ENCODE results near the gene MAN1A2. TPM values are rescaled to one million over a fixed set of nuclear protein-coding genes. Genes with fewer than 3 reads are reported as not detected.
A peak's percentile ranks its signal among the peaks of the same experiment; 100 is the strongest.
"Not testable (repeated sequence)": the region's sequence is repeated elsewhere in the genome, so short reads cannot be mapped to it uniquely, and the experiment has no call there.

The MAN1A2 gene
- total and polyA plus RNA-seq, 8 donors: 3.5 to 83.2 (median 17.0) TPM

- Histone ChIP-seq H3K27me3 (no peaks in the 10 kb centered on the region), H3K4me3 (no peak overlapping the region), H3K4me1 (no peaks in the 10 kb centered on the region), H3K27ac (no peak overlapping the region), H3K9me3 (no peaks in the 10 kb centered on the region), H3K36me3 (no peaks in the 10 kb centered on the region)
- 48 to 65% (median 49%) methylated on average over 5 of the region's 5 CpGs for WGBS, 5 donors
- intact Hi-C loops (cut with DNase I; ENCODE audit: low total_unique reads): no loop called here
- no peak for TF ChIP-seq POLR2A (IDR thresholded peaks at IDR 0.05)
- TF ChIP-seq, protein P1, sequence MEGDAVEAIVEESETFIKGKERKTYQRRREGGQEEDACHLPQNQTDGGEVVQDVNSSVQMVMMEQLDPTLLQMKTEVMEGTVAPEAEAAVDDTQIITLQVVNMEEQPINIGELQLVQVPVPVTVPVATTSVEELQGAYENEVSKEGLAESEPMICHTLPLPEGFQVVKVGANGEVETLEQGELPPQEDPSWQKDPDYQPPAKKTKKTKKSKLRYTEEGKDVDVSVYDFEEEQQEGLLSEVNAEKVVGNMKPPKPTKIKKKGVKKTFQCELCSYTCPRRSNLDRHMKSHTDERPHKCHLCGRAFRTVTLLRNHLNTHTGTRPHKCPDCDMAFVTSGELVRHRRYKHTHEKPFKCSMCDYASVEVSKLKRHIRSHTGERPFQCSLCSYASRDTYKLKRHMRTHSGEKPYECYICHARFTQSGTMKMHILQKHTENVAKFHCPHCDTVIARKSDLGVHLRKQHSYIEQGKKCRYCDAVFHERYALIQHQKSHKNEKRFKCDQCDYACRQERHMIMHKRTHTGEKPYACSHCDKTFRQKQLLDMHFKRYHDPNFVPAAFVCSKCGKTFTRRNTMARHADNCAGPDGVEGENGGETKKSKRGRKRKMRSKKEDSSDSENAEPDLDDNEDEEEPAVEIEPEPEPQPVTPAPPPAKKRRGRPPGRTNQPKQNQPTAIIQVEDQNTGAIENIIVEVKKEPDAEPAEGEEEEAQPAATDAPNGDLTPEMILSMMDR (IDR thresholded peaks at IDR 0.05): no peak
- no peak for TF ChIP-seq POLR2AphosphoS5 (IDR thresholded peaks at IDR 0.05)
- no peak for TF ChIP-seq EP300 (IDR thresholded peaks at IDR 0.05)
- DNase-seq: peak in 1 of 2 donors; percentile 40
Observed at GRCh38 chr1:117321680-117322609, 45.3 kb upstream of the MAN1A2 start.

- no peaks in the 10 kb centered on the region for H3K9me3 ChIP-seq
- TF ChIP-seq, protein P1 (IDR thresholded peaks at IDR 0.05): no peak
- no peak for TF ChIP-seq EP300 (IDR thresholded peaks at IDR 0.05)
- no peak for TF ChIP-seq POLR2A (IDR thresholded peaks at IDR 0.05)
- no peak for TF ChIP-seq POLR2AphosphoS5 (IDR thresholded peaks at IDR 0.05)
- no peak overlapping the region for H3K4me3 ChIP-seq
- no peak overlapping the region for H3K27ac ChIP-seq
- no peaks in the 10 kb centered on the region for H3K36me3 ChIP-seq
- WGBS, 5 donors: 50 to 66% (median 58%) methylated on average over 3 of the region's 3 CpGs
- H3K27me3 ChIP-seq: no peaks in the 10 kb centered on the region
- DNase-seq: no peak
- H3K4me1 ChIP-seq: no peaks in the 10 kb centered on the region
- intact Hi-C loops (cut with DNase I; ENCODE audit: low total_unique reads): no loop called here
Observed at GRCh38 chr1:117324357-117324756, 42.9 kb upstream of the MAN1A2 start.

DNA sequence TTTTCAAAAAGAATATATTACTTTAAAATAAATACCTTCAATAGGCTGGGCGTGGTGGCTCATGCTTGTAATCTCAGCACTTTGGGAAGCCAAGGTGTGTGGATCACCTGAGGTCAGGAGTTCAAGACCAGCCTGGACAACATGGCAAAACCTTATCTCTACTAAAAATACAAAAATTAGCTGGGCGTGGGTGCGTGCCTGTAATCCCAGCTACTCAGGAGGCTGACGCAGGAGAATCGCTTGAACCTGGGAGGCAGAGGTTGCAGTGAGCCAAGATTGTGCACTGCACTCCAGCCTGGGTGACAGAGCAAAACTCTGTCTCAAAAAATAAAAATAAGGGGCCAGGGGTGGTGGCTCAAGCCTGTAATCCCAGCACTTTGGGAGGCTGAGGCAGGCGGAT, 41.2 kb upstream of the MAN1A2 start:
- H3K27ac ChIP-seq; H3K4me1 ChIP-seq; H3K36me3 ChIP-seq; H3K9me3 ChIP-seq; DNase-seq; intact Hi-C loops (cut with DNase I; ENCODE audit: low total_unique reads); H3K4me3 ChIP-seq; H3K27me3 ChIP-seq: not testable (repeated sequence)
- 77 to 88% (median 85%) methylated on average over 6 of the region's 6 CpGs for WGBS, 5 donors

DNA sequence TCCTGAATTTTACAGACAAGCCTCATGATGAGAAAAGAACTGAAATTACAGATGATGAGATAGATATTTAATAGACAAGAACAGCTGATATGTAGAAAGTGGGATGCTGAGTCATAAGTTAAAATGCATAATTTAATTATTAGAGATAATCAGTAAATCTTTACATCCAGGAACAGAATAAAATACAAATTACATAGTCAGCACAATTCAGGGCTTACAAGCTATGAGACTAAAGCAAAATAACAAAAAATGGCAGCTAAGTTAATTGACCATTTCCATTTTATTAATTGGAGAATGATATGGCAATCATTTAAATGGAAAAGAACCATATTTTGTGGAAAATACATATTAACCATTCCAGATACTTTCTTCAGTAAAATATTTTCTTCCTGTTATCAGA, 40.2 kb upstream of the MAN1A2 start:
- Histone ChIP-seq H3K4me3 (no peak overlapping the region), H3K9me3 (no peaks in the 10 kb centered on the region), H3K27ac (no peak overlapping the region), H3K36me3 (no peaks in the 10 kb centered on the region), H3K27me3 (no peaks in the 10 kb centered on the region), H3K4me1 (no peaks in the 10 kb centered on the region)
- no peak for DNase-seq
- intact Hi-C loops (cut with DNase I; ENCODE audit: low total_unique reads): no loop called here
- TF ChIP-seq, protein P1 (IDR thresholded peaks at IDR 0.05): no peak
- TF ChIP-seq POLR2A (IDR thresholded peaks at IDR 0.05): no peak
